NAMALWA (cell line): ENCODE measurements around the gene TERC.
"Not testable (repeated sequence)": the region's sequence is repeated elsewhere in the genome, so short reads cannot be mapped to it uniquely, and the experiment has no call there.

Experiments
- DNase-seq: peaks from one replicate; pipeline ENCODE4 v3.0.0-alpha.2; 2015; ENCODE audit warnings: low spot score

TERC gene

GRCh38 chr3:169771497-169772304 is 6.8 kb upstream of the TERC start:
- peak; percentile 95 for DNase-seq

GRCh38 chr3:169769287-169770181 is 4.7 kb upstream of the TERC start, which contains the start of gene ACTRT3:
ACTRT3 (minus strand) TSS chr3:169769561; CDS start chr3:169769520, 41 bp downstream.
- DNase-seq: no peak

GRCh38 chr3:169764312-169764881 is 463 bp downstream of the TERC start:
- DNase-seq: peak; percentile 65

- DNase-seq: no peak
Observed at GRCh38 chr3:169760479-169760878, 4.4 kb downstream of the TERC start.

- no peak for DNase-seq
Observed at GRCh38 chr3:169759256-169759655, 5.6 kb downstream of the TERC start.

GRCh38 chr3:169758359-169758994 is 6.4 kb downstream of the TERC start:
- DNase-seq: no peak

- DNase-seq: no peak
Observed at GRCh38 chr3:169755488-169755887, 9.4 kb downstream of the TERC start.

- no peak for DNase-seq
Observed at GRCh38 chr3:169754711-169755110, 10.1 kb downstream of the TERC start.

GRCh38 chr3:169751875-169752274 is 13.0 kb downstream of the TERC start:
- DNase-seq: no peak

GRCh38 chr3:169750665-169751064 is 14.2 kb downstream of the TERC start:
- DNase-seq: no peak

GRCh38 chr3:169748670-169749069 is 16.2 kb downstream of the TERC start:
- no peak for DNase-seq

GRCh38 chr3:169746924-169747323 is 17.9 kb downstream of the TERC start:
- no peak for DNase-seq

GRCh38 chr3:169744366-169745054 is 20.4 kb downstream of the TERC start:
- DNase-seq: peak; percentile 57

- DNase-seq: no peak
Observed at GRCh38 chr3:169739067-169739466, 25.8 kb downstream of the TERC start.

GRCh38 chr3:169731857-169732256 is 33.0 kb downstream of the TERC start:
- DNase-seq: not testable (repeated sequence)

- no peak for DNase-seq
Observed at GRCh38 chr3:169722724-169723123, 42.1 kb downstream of the TERC start.

GRCh38 chr3:169718415-169718814 is 46.4 kb downstream of the TERC start:
- DNase-seq: not testable (repeated sequence)
